GM18867 (cell line): ENCODE data around the gene DYNC1I2.

Source experiments
- ATAC-seq: cut with Tn5 transposase; IDR thresholded peaks from one replicate; pipeline ENCODE4 v1.9.1; 2021; ENCODE audit warnings: mild to moderate bottlenecking, moderate library complexity; ENCODE audit not compliant: unreplicated experiment

The DYNC1I2 gene

GRCh38 chr2:171687287-171688128, at the start of gene DYNC1I2:
Gene DYNC1I2 (plus strand): TSS chr2:171687469. CDS start chr2:171690156, 2,687 bp downstream.
- ATAC-seq: peak; percentile 90

- no peak for ATAC-seq
These were observed 35.4 kb upstream of the DYNC1I2 start for GRCh38 chr2:171651667-171652415.

- peak; percentile 65 for ATAC-seq
These were observed 34.9 kb upstream of the DYNC1I2 start for GRCh38 chr2:171652416-171652785.

GRCh38 chr2:171655586-171655985, 31.7 kb upstream of the DYNC1I2 start:
- ATAC-seq: peak; percentile 69

GRCh38 chr2:171667041-171667440, 20.2 kb upstream of the DYNC1I2 start:
- no peak for ATAC-seq

GRCh38 chr2:171668183-171668582, 19.1 kb upstream of the DYNC1I2 start:
- no peak for ATAC-seq

- ATAC-seq: no peak
These were observed 18.1 kb upstream of the DYNC1I2 start for GRCh38 chr2:171669121-171669520.

- ATAC-seq: no peak
These were observed 16.6 kb upstream of the DYNC1I2 start for GRCh38 chr2:171670655-171671054.

- no peak for ATAC-seq
These were observed 15.4 kb upstream of the DYNC1I2 start for GRCh38 chr2:171671867-171672266.

GRCh38 chr2:171673905-171674304, 13.4 kb upstream of the DYNC1I2 start:
- no peak for ATAC-seq

- ATAC-seq: no peak
These were observed 11.4 kb upstream of the DYNC1I2 start for GRCh38 chr2:171675810-171676345.

GRCh38 chr2:171678619-171679018, 8.7 kb upstream of the DYNC1I2 start:
- no peak for ATAC-seq

- peak; percentile 11 for ATAC-seq
These were observed 828 bp downstream of the DYNC1I2 start for GRCh38 chr2:171688129-171688465.

- ATAC-seq: no peak
These were observed 5.1 kb downstream of the DYNC1I2 start for GRCh38 chr2:171692331-171692730.

- no peak for ATAC-seq
These were observed 15.7 kb downstream of the DYNC1I2 start for GRCh38 chr2:171702781-171703556.

GRCh38 chr2:171703574-171704347, 16.5 kb downstream of the DYNC1I2 start:
- ATAC-seq: no peak

GRCh38 chr2:171706152-171706803, 19.0 kb downstream of the DYNC1I2 start:
- no peak for ATAC-seq

GRCh38 chr2:171707752-171708151, 20.5 kb downstream of the DYNC1I2 start:
- no peak for ATAC-seq

- ATAC-seq: no peak
These were observed 21.9 kb downstream of the DYNC1I2 start for GRCh38 chr2:171709011-171709685.
